Measurements from ENCODE around the gene STIM1.

The STIM1 gene

DNA sequence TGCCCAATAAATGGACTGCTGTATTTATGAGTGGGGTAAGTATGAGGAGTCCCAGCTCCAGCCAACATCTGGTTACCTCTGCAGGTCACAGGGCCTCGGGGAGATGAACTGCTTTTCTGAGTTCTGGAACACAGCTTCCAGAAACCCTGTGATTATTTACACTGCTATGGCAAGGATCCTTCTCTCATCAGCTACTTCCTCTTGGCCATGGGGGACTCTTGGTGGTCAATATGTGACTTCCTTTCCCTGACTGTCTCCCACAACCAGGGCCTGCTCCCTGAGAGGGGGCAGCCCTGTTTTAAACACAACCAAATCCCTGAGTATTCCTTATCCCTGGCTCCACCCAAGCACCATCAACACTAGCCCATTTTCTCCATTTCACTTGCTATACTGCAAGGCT is 24.7 kb upstream of the STIM1 start:
- no peak for DNase-seq

DNA sequence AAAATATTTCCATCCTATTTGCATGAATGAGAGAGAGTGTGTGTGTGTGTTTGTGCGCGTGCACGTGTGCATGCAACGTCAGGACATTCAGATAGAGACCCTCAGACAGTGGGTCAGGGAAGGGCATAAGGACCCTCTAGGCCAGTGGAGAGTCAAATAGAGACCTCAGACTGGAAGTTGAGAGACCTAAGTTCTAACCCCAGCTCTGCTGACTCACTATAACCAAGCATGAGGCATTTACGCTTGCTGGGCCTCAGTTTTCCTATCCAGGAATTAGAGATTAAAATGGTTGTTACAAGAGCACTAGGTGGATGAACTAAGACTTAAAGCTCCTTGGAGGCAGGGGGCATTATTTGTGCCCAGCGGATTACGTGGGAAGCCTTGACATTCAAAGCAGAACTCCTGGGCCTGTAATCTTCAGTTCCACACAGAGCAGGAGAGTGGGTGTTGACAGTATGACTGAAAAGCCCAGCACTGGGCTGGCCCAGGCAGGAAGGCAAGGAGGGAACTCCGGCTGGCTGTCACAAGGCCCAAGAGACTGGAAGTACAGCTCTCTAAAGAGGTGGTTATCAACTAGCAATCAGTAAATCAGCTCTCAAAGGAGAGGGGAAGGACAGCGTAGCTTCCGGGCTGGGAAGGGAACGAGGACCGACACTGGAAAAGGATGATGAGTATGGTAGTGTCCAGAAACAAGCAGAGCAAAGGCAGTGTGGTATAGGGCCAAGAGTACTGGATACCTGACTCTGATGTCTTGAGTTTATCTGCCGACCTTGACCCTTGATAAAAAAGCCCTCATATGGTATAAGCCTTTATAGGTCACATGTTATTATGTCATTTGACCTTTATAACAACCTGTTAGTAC is 23.9 kb upstream of the STIM1 start:
- no peak for DNase-seq

- DNase-seq = no peak
These were observed 22.6 kb upstream of the STIM1 start for GRCh38 chr11:3832816-3833215.

DNA sequence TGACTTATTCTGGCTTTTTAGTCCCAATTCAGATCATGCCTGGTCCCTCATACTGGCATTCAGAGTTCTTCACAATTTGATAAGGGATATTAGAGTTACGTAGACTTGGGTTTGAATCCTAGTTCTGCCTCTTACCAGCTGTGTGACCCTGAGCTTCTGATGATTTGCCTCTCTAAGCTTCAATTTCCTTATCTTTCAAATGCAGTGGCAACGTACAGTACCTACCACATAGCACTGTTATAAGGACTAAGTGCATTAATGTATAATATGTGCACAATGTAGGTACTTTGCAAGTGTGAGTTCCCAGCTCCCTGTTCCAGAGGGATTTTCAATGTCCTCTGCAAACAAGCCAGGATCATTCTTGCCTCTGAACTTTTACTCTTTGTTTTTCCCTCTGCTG is 22.0 kb upstream of the STIM1 start:
- DNase-seq = no peak

DNA sequence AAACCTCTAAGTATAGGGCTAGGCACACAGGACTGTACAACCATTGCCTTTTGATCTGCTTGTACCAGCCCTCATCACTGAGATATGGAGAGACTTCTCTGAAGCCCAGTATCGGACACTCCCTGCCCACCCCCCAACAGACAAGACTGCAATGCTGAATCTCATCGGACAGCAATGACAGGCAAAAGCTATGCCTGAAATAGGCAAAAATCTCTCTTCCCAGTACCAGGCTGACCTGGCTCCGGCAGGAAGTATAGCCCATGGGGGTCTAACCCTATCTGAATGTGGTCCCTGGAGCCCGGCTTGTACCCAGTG is 21.2 kb upstream of the STIM1 start:
- no peak for DNase-seq

GRCh38 chr11:3834664-3835461 is 20.6 kb upstream of the STIM1 start:
- no peak for DNase-seq

GRCh38 chr11:3835751-3836150 is 19.7 kb upstream of the STIM1 start:
- DNase-seq = no peak

DNA sequence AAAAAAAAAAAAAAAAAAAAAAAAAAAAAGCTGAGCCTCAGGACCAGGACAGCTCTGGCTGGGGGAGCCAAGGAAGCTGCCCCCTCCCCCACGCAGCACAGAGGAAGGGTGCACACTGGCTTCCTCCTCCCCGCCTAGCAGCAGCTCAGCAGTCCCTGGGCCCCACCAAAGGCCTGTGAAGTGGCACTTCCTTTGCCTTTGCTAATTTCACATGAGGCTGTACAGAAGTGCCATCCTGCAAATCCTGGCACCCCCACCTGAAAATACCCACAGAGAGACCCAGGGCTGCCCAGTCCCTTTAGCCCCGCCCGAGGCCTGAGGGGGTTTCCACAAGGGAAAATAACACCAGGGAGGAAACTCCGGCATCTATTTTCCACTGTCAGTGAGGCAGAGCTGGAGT is 18.6 kb upstream of the STIM1 start:
- DNase-seq = no peak

GRCh38 chr11:3837793-3838192 is 17.7 kb upstream of the STIM1 start:
- DNase-seq = no peak

- DNase-seq = no peak
These were observed 17.0 kb upstream of the STIM1 start for GRCh38 chr11:3838504-3838903.

- DNase-seq = no peak
These were observed 15.2 kb upstream of the STIM1 start for GRCh38 chr11:3840004-3840869.

- peak; percentile 89 for DNase-seq
These were observed 14.5 kb upstream of the STIM1 start, which contains the start of gene RHOG for GRCh38 chr11:3840870-3841425. TSS of gene RHOG (minus strand) at chr11:3840959. CDS start at chr11:3828138, 12,821 bp downstream.

GRCh38 chr11:3841426-3842350 is 13.8 kb upstream of the STIM1 start:
- DNase-seq = peak; percentile 82

GRCh38 chr11:3843326-3843725 is 12.1 kb upstream of the STIM1 start:
- DNase-seq = no peak

DNA sequence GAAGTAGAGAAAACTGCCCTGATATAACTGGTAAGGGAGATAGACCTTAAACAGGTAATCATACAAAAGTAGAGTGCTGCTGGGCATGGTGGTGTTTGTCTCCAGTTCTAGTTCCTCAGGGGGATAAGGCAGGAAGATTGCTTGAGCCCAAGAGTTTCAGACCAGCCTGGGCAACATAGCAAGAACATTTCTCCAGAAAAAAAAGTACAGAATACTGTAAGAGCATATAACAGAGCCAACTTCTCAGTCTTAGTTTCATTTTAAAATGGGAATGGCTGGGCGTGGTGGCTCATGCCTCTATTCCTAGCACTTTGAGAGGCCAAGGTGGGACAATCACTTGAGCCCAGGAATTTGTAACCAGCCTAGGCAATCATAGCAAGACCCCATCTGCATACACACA is 10.2 kb upstream of the STIM1 start:
- no peak for DNase-seq

GRCh38 chr11:3845670-3846069 is 9.8 kb upstream of the STIM1 start:
- no peak for DNase-seq

GRCh38 chr11:3849297-3849874 is 6.1 kb upstream of the STIM1 start:
- DNase-seq = peak; percentile 46

- DNase-seq = no peak
These were observed 2.0 kb upstream of the STIM1 start for GRCh38 chr11:3853545-3853842.

DNA sequence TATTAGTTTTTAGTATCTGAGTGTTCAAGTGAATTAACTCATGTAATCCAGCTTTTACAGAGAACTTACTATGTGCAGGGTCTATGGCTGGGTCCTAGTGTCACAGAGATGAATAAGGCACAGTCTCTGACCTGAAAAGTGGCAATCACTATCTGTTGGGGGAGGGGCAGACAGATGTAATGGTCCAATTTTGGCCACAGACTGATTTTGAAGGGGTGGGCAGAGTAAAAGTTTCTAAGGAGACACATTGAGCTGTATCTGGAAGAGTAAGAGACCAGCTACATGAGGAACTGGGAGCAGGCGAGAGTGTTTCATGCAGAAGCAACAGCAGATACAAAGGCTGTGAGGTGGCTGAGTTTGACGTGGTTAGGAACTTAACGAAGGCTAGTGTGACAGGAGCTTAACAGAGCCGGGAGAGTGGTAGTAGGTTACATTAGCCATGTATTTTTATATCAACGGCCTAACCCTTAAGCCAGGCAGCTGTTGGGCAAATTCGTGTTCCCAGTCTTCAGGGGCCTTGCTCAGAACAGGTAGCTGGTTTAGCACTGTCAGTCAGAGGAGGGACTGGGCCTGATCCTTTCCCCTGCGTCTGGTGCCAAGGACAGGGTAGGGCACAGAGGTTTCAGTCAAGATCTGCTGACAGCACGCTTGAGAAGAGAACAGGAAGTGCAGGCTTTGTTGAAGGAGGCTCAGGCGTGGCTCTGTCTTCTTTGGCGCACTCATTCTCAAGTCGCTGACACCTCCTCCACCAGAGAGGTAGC is 1.4 kb upstream of the STIM1 start:
- DNase-seq = no peak

- DNase-seq = no peak
These were observed 846 bp upstream of the STIM1 start for GRCh38 chr11:3854660-3854976.
